Pancreas (tissue), 10 donors: ENCODE measurements around the gene ACOT11. TPM values are rescaled to one million over a fixed set of nuclear protein-coding genes. Genes with fewer than 3 reads are reported as not detected.

Experiments
- ATAC-seq, 4 donors: fragments of 200-7000 bp; cut with Tn5 transposase; one replicate each; pipeline versions ENCODE4 v1.8.0 to v1.9.1; 2020; ENCODE audit warnings: mild to moderate bottlenecking in 4 of 4, moderate library complexity in 4 of 4
- DNase-seq, 6 donors: peaks; one replicate each; pipeline ENCODE4 v3.0.0-alpha.2; 2020
- FAIRE-seq: peaks from 2 replicates; lab custom pipeline; 2012; peaks lifted over from hg19 to GRCh38; lab: Jason Lieb, UNC
- H3K27ac ChIP-seq, 4 donors: fragments of 200-600 bp; sonication (generic); 1 replicate in 3 of 4; 2 replicates in 1 of 4; pipeline versions ENCODE4 v1.5.0 to v1.8.0; 2020
- H3K27me3 ChIP-seq, 4 donors: fragments of 200-600 bp; one replicate each; pipeline ENCODE4 v1.8.0; 2021
- H3K36me3 ChIP-seq, 3 donors: fragments of 200-600 bp; sonication (generic) in 1 of 3; one replicate each; pipeline versions ENCODE4 v1.5.0 to v1.8.0; 2020 to 2021
- H3K4me1 ChIP-seq, 3 donors: fragments of 200-600 bp; one replicate each; pipeline ENCODE4 v1.8.0; 2021
- H3K4me3 ChIP-seq, 4 donors: fragments of 200-600 bp; sonication (generic) in 2 of 4; one replicate each; pipeline versions ENCODE4 v1.5.0 to v1.8.0; 2020 to 2021
- H3K9me3 ChIP-seq, 4 donors: fragments of 200-600 bp; one replicate each; pipeline ENCODE4 v1.8.0; 2021
- CTCF ChIP-seq, 4 donors: fragments of 200-600 bp; sonication (generic) in 3 of 4; IDR thresholded peaks; one replicate each; pipeline versions ENCODE4 v1.5.0 to v1.8.0; 2021; ENCODE audit warnings: antibody characterized with exemption in 4 of 4
- WGBS, 2 donors: extraction: QIAGEN DNeasy Blood & Tissue Kit; methylation state at CpG; one replicate each; pipeline ENCODE4 v1.1.7; 2013; 5-methylcytosine and 5-hydroxymethylcytosine counted together
- intact Hi-C, 3 donors: fragments of 100-400 bp; cut with DNase I; formaldehyde crosslinking; loops; one replicate each; pipeline versions ENCODE4 v1.11.1 to v1.14.2; 2022
- polyA plus RNA-seq, 2 donors: library from polyadenylated mRNA; stranded (reverse); fragments of 200-250 nt; gene quantifications; one replicate each; pipeline ENCODE4 v1.2.3, GENCODE V29; 2013
- total RNA-seq, 6 donors: library from RNA; stranded (reverse); fragmentation: NEBNext Ultra II Directional in 4 of 6; extraction: Animal tissue kit (Norgen Biotek cat#: 25700) in 4 of 6; gene quantifications; one replicate each; pipeline versions ENCODE4 v1.2.1 to v1.2.4, GENCODE V29; 2021 to 2023
- donor health status: healthy with polysubstance abuse.
- donor health status: DM: no; HTN: no; CAD: no; lungs with moderate emphysema.
- donor health status: DM: no; HTN: no; CAD: no.
- donor health status: control.
- donor health status: control.
- donor health status: Bipolar disorder and iron deficiency.
- donor health status: DM: yes; HTN: yes; CAD: no.
- donor health status: DM: no; HTN: no; CAD: no.
- donor health status: DM: no; HTN: no; CAD: no.
- donor health status: DM: yes; HTN: yes; CAD: no.

Gene ACOT11
- total and polyA plus RNA-seq, 8 donors = 2.6 to 6.7 (median 3.1) TPM

GRCh38 chr1:54609301-54609921, 61.4 kb downstream of the ACOT11 start:
- no peaks in the 10 kb centered on the region for H3K36me3 ChIP-seq
- TF ChIP-seq CTCF (IDR thresholded peaks at IDR 0.05) = no peak
- H3K27ac ChIP-seq = no peak overlapping the region
- no peak overlapping the region for H3K4me3 ChIP-seq
- 76 to 79% methylated on average over 16 of the region's 16 CpGs for WGBS, 2 donors
- ATAC-seq (no peak), FAIRE-seq (no peak), DNase-seq (no peak)
- no peaks in the 10 kb centered on the region for H3K27me3 ChIP-seq
- H3K4me1 ChIP-seq = no peaks in the 10 kb centered on the region
- H3K9me3 ChIP-seq = no peaks in the 10 kb centered on the region
- intact Hi-C loops = no loop called here

- TF ChIP-seq CTCF (IDR thresholded peaks at IDR 0.05) = no peak
- FAIRE-seq (no peak), DNase-seq (no peak), ATAC-seq (no peak)
- 81 to 83% methylated on average over 6 of the region's 6 CpGs for WGBS, 2 donors
- no peaks in the 10 kb centered on the region for H3K36me3 ChIP-seq
- intact Hi-C loops = no loop called here
- H3K27ac ChIP-seq = no peak overlapping the region
- no peaks in the 10 kb centered on the region for H3K9me3 ChIP-seq
- no peak overlapping the region for H3K4me3 ChIP-seq
- H3K27me3 ChIP-seq = no peaks in the 10 kb centered on the region
- H3K4me1 ChIP-seq = no peaks in the 10 kb centered on the region
Measured at GRCh38 chr1:54610048-54610447, 62.0 kb downstream of the ACOT11 start.

GRCh38 chr1:54610601-54611580, 62.9 kb downstream of the ACOT11 start:
- H3K4me3 ChIP-seq = no peak overlapping the region
- WGBS, 2 donors = 93 to 98% methylated on average over 18 of the region's 18 CpGs

GRCh38 chr1:54611621-54612020, 63.6 kb downstream of the ACOT11 start:
- FAIRE-seq = no peak
- H3K4me3 ChIP-seq = no peak overlapping the region
- WGBS, 2 donors = 76 to 85% methylated on average over 8 of the region's 8 CpGs
- DNase-seq = no peak
- H3K27me3 ChIP-seq = no peaks in the 10 kb centered on the region
- no peak for ATAC-seq
- no peak overlapping the region for H3K27ac ChIP-seq
- H3K36me3 ChIP-seq = no peaks in the 10 kb centered on the region
- intact Hi-C loops = no loop called here
- H3K4me1 ChIP-seq = no peaks in the 10 kb centered on the region
- TF ChIP-seq CTCF (IDR thresholded peaks at IDR 0.05) = no peak
- no peaks in the 10 kb centered on the region for H3K9me3 ChIP-seq

More at GRCh38 chr1:54610601-54611580, 62.9 kb downstream of the ACOT11 start:
- ATAC-seq = no peak
- TF ChIP-seq CTCF (IDR thresholded peaks at IDR 0.05) = no peak
- FAIRE-seq = no peak
- H3K27me3 ChIP-seq = no peaks in the 10 kb centered on the region
- H3K4me1 ChIP-seq = no peaks in the 10 kb centered on the region
- H3K36me3 ChIP-seq = no peaks in the 10 kb centered on the region
- intact Hi-C loops = no loop called here
- no peaks in the 10 kb centered on the region for H3K9me3 ChIP-seq
- no peak for DNase-seq
- H3K27ac ChIP-seq = no peak overlapping the region
